Posterior cingulate gyrus (tissue), 11 donors: ENCODE measurements around the gene CGREF1.

ENCODE experiments used
- DNase-seq, 10 donors: peaks; one replicate each; pipeline versions ENCODE4 v3.0.0 to v3.0.0-alpha.2; 2020 to 2021; ENCODE audit warnings: mixed read lengths in 3 of 10
- intact Hi-C: fragments of 100-400 bp; cut with DNase I; formaldehyde crosslinking; loops from one replicate; pipeline ENCODE4 v1.15.1; 2023

The CGREF1 gene

DNA sequence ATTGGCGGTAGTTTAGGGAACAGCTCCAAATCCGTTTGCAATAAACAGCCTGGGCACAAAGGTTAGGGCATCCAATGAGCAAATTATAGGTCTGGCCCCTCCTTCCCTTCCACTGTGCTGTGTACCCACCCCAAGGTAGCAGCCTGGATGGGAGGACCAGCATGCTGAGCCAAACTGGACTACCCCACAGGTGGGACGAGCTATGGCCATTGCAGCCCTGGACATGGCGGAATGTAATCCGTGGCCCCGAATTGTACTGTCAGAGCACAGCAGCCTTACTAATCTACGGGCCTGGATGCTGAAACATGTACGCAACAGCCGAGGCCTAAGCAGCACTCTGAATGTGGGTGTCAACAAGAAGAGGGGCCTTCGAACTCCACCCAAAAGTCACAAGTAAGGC lies 60.7 kb downstream of the CGREF1 start:
- intact Hi-C loops, result no loop called here
- peak in 1 of 10 donors; percentile 45 for DNase-seq

GRCh38 chr2:27057184-27057583 lies 61.7 kb downstream of the CGREF1 start:
- intact Hi-C loops, result no loop called here

DNA sequence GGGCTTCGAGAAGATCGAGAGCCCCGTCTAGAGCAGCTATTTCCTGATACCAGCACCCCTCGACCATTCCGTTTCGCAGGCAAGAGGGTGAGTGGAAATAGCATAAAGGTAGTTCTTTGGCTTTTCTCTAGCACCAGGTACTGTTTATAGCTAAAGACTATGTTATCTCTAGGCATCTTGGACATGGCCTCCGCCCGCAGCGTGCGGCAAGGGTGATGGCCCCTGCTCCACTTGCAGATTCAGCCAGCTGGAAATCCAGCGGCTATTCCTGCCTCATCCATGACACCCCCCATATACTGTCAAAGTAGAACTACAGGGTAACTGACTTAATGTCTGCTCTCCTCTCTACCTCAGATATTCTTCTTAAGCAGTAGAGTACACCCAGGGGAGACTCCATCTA lies 64.2 kb downstream of the CGREF1 start:
- intact Hi-C loops, result no loop called here
- no peak for DNase-seq

More at GRCh38 chr2:27057184-27057583, 61.7 kb downstream of the CGREF1 start:
- no peak for DNase-seq

- intact Hi-C loops, result no loop called here
- no peak for DNase-seq
Observed at GRCh38 chr2:27053776-27054175, 65.2 kb downstream of the CGREF1 start.

GRCh38 chr2:27053321-27053720 lies 65.6 kb downstream of the CGREF1 start:
- no peak for DNase-seq

DNA sequence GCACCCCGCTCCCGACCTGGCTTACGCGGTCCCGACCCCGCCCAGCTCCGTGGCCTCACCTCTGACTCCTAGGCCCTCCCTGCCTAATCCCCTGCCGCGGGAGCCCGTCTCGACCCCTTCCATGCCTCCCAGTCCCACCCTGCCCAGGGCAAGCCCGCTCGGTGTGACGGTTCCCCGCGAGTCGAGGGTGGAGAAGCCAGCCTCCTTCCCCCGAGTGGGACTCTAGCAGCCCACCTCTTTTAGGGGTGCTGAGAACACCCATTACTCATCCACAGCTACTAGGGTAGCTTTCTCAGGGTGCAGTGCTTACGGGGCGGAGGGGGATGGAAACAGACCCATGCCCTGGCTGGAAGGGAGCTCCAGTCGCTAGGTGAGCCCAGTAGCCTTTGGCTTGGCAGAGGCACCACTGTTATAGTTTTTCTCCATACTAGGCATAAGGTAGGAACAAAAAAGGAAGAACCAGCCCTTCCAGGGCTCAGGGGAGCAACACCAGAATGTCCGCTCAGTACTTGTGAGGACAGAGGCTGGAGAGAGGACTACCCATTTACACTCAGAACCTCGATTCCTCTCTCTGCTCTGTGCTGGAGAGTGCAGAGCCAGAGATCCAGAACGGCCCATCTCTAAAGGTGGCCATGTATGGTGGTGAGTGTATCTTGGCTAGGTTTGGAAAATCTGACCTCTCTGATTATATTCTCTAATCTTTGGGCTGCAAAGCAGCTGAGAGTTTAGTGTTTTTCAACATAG lies 66.9 kb downstream of the CGREF1 start:
- DNase-seq, result peak in 6 of 10 donors; percentile 11 to 86 (median 53)
- intact Hi-C loops, result loop anchor here (2.0 kb wide), 2 partner anchors 19 to 35 kb away; partner anchors contain the start of genes KHK and TMEM214

More at GRCh38 chr2:27053321-27053720, 65.6 kb downstream of the CGREF1 start:
- intact Hi-C loops, result no loop called here

- intact Hi-C loops, result loop anchor here (2.0 kb wide), 2 partner anchors 18 to 36 kb away; partner anchors contain the start of genes KHK and TMEM214
- DNase-seq, result peak; percentile 93 to 99 (median 96)
Observed at GRCh38 chr2:27050996-27051901, 67.7 kb downstream of the CGREF1 start, which contains the start of gene AGBL5. AGBL5 (plus strand) TSS chr2:27051668; CDS start chr2:27052959, 1,291 bp downstream.
